DOHH2 (cell line): ENCODE results near the gene NOX5.

Experiments
- H3F3A ChIP-seq: fragments of 200-600 bp; sonication (generic), shearing (Covaris generic); 2 replicates; pipeline ENCODE4 v1.6.0; 2016; ENCODE audit warnings: antibody characterized with exemption, mild to moderate bottlenecking; ENCODE audit not compliant: control insufficient read depth, insufficient read depth
- H3K27ac ChIP-seq: fragments of 200-600 bp; sonication (generic); 2 replicates; pipeline ENCODE4 v1.5.1; 2014; ENCODE audit warnings: low read depth, mild to moderate bottlenecking, low read length, moderate library complexity
- H3K27me3 ChIP-seq: fragments of 200-600 bp; sonication (generic); 2 replicates; pipeline ENCODE4 v1.6.1; 2014; ENCODE audit warnings: mild to moderate bottlenecking, low read length, mixed read lengths; ENCODE audit not compliant: control insufficient read depth
- H3K36me3 ChIP-seq: fragments of 200-600 bp; sonication (generic); 2 replicates; pipeline ENCODE4 v1.6.1; 2014; ENCODE audit warnings: mild to moderate bottlenecking, low read length, moderate library complexity, mixed read lengths; ENCODE audit not compliant: control insufficient read depth
- H3K4me1 ChIP-seq: fragments of 200-600 bp; sonication (generic); 2 replicates; pipeline ENCODE4 v1.6.1; 2014; ENCODE audit warnings: mild to moderate bottlenecking, low read length, mixed read lengths; ENCODE audit not compliant: control insufficient read depth
- H3K4me2 ChIP-seq: fragments of 200-600 bp; sonication (generic); 2 replicates; pipeline ENCODE4 v1.6.0; 2014; ENCODE audit warnings: mild to moderate bottlenecking, low read length, moderate library complexity
- H3K4me3 ChIP-seq: fragments of 200-600 bp; sonication (generic); 2 replicates; pipeline ENCODE4 v1.5.1; 2014; ENCODE audit warnings: mild to moderate bottlenecking, low read length, mixed read lengths
- H3K79me2 ChIP-seq: fragments of 200-600 bp; sonication (generic); 2 replicates; pipeline ENCODE4 v1.6.1; 2014; ENCODE audit warnings: mild to moderate bottlenecking, low read length, mixed read lengths; ENCODE audit not compliant: control insufficient read depth
- H3K9me2 ChIP-seq: fragments of 200-600 bp; sonication (generic); replicated peaks from 2 replicates; pipeline ENCODE4 v1.6.1; 2014; ENCODE audit warnings: mild to moderate bottlenecking, low read length, mixed read lengths; ENCODE audit not compliant: control insufficient read depth
- H3K9me3 ChIP-seq: fragments of 200-600 bp; sonication (generic); 2 replicates; pipeline ENCODE4 v1.6.1; 2014; ENCODE audit warnings: antibody characterized with exemption, low read length, mixed read lengths; ENCODE audit not compliant: control insufficient read depth, insufficient read depth
- H4K20me1 ChIP-seq: fragments of 200-600 bp; sonication (generic); 2 replicates; pipeline ENCODE4 v1.6.0; 2014; ENCODE audit warnings: low read depth, mild to moderate bottlenecking, antibody characterized with exemption, low read length, moderate library complexity; ENCODE audit not compliant: control insufficient read depth, insufficient read depth
- EZH2phosphoT487 ChIP-seq: fragments of 200-600 bp; sonication (generic); IDR thresholded peaks from 2 replicates; pipeline ENCODE4 v1.6.1; 2017; ENCODE audit warnings: borderline replicate concordance, mild to moderate bottlenecking, antibody characterized with exemption, low read length, moderate library complexity, mixed read lengths
- TF ChIP-seq, protein P1 (sequence below): fragments of 200-600 bp; sonication (generic); IDR thresholded peaks from one replicate; pipeline ENCODE4 v1.5.1; 2014; ENCODE audit warnings: antibody characterized with exemption, mild to moderate bottlenecking, low read depth, low read length; ENCODE audit not compliant: poor library complexity, severe bottlenecking

NOX5 gene

DNA sequence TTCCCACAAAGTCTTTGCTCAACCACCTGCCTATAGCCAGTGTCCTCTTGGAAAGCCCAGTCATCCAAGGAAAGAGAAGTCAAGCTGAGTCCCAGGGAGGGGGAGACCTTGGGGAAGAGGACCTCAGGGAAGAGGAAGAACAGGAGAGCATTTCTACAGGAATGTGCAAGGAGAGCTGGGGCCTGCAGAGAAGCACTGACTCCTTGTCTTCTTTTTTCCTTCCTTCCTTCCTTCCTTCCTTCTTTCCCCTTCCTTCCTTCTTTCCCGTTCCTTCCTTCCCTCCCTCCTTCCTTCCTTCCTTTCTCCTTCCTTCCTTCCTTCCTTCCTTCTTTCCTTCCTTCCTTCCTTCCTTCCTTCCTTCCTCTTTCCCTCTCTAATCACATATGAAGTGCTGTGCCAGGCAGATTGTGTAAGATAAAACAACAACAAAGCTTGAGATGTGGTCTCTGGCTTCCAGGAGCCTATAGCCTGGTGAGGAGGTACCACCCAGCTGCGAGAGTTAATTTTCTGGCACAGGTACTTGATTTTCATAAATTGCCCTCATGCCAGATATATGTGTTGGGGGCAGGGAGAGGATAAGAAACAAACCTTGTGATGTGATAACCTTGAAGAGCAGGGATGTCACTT, 70.0 kb downstream of the NOX5 start:
- Histone ChIP-seq H3K27ac (no peak overlapping the region), H3F3A (no peaks in the 10 kb centered on the region), H3K4me2 (no peak overlapping the region), H3K9me2 (no peaks in the 10 kb centered on the region), H3K27me3 (peaks cover 41% of the 10 kb centered on the region), H4K20me1 (no peaks in the 10 kb centered on the region), H3K4me1 (no peaks in the 10 kb centered on the region), H3K79me2 (no peaks in the 10 kb centered on the region), H3K9me3 (no peaks in the 10 kb centered on the region), H3K4me3 (no peak overlapping the region), H3K36me3 (no peaks in the 10 kb centered on the region)
- no peak for TF ChIP-seq EZH2phosphoT487
- TF ChIP-seq, protein P1, sequence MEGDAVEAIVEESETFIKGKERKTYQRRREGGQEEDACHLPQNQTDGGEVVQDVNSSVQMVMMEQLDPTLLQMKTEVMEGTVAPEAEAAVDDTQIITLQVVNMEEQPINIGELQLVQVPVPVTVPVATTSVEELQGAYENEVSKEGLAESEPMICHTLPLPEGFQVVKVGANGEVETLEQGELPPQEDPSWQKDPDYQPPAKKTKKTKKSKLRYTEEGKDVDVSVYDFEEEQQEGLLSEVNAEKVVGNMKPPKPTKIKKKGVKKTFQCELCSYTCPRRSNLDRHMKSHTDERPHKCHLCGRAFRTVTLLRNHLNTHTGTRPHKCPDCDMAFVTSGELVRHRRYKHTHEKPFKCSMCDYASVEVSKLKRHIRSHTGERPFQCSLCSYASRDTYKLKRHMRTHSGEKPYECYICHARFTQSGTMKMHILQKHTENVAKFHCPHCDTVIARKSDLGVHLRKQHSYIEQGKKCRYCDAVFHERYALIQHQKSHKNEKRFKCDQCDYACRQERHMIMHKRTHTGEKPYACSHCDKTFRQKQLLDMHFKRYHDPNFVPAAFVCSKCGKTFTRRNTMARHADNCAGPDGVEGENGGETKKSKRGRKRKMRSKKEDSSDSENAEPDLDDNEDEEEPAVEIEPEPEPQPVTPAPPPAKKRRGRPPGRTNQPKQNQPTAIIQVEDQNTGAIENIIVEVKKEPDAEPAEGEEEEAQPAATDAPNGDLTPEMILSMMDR = no peak

DNA sequence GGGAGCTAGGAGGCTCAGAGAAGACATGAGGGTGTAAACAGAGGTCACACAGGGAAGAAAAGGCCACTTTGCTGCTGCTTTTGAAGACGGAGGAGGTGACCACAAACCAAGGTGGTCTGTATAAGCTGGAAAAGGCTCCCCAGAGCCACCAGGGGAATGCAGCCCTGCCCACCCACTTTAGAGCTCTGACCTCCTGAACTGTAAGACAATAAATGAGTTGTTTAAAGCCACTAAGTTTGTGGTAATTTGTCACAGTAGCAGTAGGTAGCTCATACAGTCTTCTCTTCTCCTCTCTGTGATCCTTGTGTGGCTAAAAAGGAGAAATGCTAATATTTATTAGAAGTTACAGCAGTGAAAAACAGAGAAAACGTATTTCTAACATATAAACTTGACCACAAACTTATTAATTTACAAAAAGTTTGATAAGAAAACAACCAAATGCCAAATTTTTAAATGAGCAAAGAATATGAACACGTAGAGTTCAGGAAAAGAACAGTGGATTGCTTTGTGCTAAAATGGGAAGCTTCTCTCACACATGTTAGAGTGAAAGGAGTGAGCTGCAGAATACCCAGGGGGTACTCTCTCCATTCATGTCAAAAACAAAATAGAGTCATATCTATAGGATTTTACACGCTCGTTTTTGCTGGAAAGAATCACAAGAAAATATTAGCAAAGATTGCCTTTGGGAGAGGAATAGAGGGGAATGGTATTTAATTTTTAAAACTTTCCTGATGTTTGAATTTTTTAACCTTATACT, 71.0 kb downstream of the NOX5 start:
- no peaks in the 10 kb centered on the region for H3F3A ChIP-seq
- no peaks in the 10 kb centered on the region for H3K36me3 ChIP-seq
- H3K4me2 ChIP-seq = no peak overlapping the region
- H4K20me1 ChIP-seq = no peaks in the 10 kb centered on the region
- no peaks in the 10 kb centered on the region for H3K79me2 ChIP-seq
- peaks cover 40% of the 10 kb centered on the region for H3K27me3 ChIP-seq
- no peaks in the 10 kb centered on the region for H3K9me3 ChIP-seq
- no peaks in the 10 kb centered on the region for H3K9me2 ChIP-seq
- TF ChIP-seq EZH2phosphoT487 = no peak
- TF ChIP-seq, protein P1 = no peak
- H3K4me3 ChIP-seq = no peak overlapping the region
- peaks cover 3% of the 10 kb centered on the region; the same call in 1 of the 2 replicates for H3K4me1 ChIP-seq
- no peak overlapping the region for H3K27ac ChIP-seq

DNA sequence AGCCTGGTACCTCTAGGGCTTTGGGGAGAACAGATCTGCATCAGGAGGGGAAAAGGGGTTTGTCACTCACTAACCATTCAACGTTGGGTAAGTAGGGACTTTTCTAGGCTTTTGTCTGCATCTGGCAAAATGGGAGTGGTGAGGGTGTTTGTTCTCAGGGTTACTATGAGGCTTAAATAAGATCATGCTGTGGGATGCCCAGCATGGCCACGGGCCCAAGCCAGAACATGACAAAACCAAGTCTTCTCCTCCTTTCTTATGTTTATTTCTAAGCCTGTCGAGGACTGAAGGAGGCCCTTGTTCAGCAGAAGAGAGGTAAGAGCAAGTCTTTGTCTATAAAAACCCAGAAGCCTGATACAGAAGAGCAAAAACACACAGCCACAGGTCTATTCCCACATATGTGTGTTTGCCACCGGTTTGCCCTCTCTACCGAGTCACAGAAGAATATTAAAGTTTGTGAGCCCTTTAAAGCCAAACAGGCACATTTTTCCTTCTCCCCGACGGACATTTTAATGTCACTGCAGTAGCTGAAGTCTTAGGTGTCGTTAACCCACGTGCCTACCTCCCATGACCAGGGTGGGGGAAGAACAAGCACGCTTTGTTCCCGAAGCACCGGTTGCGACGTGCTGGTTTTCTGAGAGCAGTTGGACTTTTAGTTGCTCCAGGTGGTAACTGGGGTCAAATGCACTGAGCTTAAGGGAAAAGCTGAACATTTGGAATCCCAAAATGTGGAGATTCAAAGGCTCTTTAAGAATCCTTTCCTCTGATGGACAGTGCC, 72.1 kb downstream of the NOX5 start:
- TF ChIP-seq, protein P1 = no peak
- no peak for TF ChIP-seq EZH2phosphoT487
- no peak overlapping the region for H3K4me3 ChIP-seq
- no peak overlapping the region for H3K27ac ChIP-seq
- peaks cover 29% of the 10 kb centered on the region for H3K27me3 ChIP-seq
- no peak overlapping the region for H3K4me2 ChIP-seq
- H4K20me1 ChIP-seq = no peaks in the 10 kb centered on the region
- H3K9me3 ChIP-seq = no peaks in the 10 kb centered on the region
- no peaks in the 10 kb centered on the region for H3F3A ChIP-seq
- peaks cover 4% of the 10 kb centered on the region; the same call in 1 of the 2 replicates for H3K4me1 ChIP-seq
- H3K36me3 ChIP-seq = no peaks in the 10 kb centered on the region
- H3K79me2 ChIP-seq = no peaks in the 10 kb centered on the region
- H3K9me2 ChIP-seq = no peaks in the 10 kb centered on the region
